GM18951 (cell line): ENCODE results near the gene COLEC11.

Experiments
- POLR2A ChIP-seq: IDR thresholded peaks from 4 replicates; pipeline ENCODE4 v1.6.1; 2011; ENCODE audit warnings: mild to moderate bottlenecking; ENCODE audit not compliant: insufficient read length, insufficient read depth; ENCODE audit errors: extremely low read depth
- in situ Hi-C: fragments of 300-500 bp; cut with MboI; formaldehyde crosslinking; loops from one replicate; pipeline ENCODE4 v1.12.0; 2022; ENCODE audit warnings: low sequenced_read_pairs, mixed read lengths, inconsistent platforms; ENCODE audit not compliant: unreplicated experiment

The COLEC11 gene

DNA sequence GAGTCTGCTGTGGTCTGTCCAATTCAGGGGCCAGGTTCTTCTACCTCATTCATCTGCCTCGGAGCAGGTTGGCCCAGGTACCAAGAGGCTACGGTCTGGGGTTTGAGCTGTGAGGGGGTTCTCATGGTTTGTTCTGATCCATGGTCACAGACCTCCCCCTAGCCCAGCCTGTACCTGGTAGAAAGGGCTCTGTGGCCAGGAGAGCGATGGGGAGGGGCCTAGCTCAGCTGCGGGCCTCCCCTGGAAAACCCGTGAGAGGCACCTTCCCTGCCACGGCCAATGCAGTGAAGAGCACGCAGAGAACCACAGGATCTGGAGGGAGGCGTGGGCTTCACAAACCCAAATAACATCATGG is 43.5 kb downstream of the COLEC11 start:
- in situ Hi-C loops = no loop called here
- TF ChIP-seq POLR2A = no peak

DNA sequence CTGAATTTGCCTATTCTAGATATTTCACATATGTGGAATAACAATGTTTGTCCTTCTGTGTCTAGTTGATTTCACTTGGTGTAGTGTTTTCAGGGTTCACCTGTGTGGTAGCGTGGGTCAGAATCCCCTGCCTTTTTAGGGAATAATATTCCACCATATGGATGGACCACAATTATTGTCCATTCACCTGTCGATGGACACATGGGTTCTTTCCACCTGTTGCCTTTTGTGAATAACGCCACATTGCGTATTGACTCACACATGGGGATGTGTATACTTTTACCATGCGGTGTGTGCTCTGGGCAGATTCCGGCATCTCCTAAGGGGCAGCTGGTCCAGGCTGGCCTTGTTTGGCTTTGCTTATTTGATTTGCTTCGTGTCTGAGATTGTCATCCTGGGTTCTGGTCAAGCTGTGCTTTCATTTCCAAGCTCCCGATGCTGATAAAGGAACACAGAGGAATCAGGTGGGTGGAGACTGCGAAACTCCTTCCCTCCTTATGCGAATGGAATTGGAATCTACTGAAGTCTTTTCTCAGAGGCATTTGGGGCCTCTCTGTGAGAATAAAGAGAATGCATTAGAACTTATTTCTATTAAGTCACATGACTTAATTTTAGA is 44.2 kb downstream of the COLEC11 start:
- no peak for TF ChIP-seq POLR2A
- in situ Hi-C loops = no loop called here

DNA sequence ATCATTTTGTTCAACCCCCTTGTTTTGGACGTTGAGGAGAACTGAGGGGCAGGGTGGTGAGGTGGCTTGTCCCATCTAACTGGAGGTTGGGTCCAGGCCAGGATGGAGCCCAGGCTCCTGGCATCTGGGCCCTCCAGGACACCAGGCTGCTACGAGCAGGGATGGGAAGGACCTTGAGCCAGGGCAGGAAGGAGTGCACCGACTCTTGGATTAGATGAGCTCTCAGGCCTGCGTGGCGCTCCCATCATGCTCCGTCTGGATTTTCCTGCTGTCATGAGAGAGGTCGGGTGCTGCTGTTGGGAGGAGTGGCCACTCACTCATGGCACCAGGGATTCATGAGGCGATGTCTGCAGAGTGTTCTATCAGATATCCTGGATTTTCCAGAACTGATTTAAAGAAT is 44.7 kb downstream of the COLEC11 start:
- in situ Hi-C loops = no loop called here
- no peak for TF ChIP-seq POLR2A

DNA sequence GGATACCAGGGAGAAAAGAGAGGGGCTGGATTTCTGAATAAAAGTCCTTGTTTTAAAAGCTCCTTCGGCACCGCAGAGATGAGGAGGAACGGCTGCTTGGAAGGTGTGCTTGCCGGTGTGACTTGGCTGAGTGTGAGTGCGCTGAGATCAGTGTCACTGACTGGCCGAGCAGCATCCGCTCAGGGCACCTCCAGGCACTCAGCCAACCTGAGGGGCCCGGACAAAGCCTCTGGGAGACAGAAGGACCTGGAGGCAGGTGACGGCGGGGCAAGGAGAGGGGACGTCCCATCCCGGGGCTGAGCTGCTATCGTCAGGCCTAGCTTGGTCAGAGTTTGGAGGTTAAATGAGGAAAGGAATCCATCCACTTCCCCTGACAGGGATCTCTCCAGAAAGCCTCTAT is 46.3 kb downstream of the COLEC11 start:
- TF ChIP-seq POLR2A = no peak
- in situ Hi-C loops = no loop called here

DNA sequence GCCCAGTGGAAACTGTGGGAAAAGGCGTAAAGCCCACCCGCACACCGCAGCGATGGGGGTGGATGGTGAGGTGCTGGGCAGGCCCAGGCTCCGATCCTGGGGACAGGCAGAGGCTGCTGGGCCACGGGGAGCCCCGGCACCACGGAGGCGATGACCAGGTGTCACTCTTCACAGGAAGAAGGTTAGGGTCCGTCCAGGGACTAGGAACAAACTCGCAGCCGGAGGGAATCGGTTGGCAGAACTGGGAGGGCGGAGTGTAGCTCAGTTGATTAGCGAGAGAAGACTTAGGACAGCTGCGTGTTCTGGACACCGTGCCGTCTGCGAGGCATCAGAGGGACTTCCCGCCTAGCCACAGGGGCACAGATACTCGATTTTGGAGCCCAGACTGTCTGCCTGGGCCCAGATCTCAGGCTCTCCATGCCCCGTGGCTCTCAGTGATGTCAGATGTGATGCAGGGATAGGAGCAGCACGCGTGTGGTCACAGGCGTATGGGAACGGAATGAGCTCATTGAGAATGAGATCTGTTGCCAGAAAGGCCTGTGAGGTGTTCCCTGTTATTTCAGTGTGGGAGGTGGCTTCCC is 47.0 kb downstream of the COLEC11 start:
- in situ Hi-C loops = no loop called here
- no peak for TF ChIP-seq POLR2A

DNA sequence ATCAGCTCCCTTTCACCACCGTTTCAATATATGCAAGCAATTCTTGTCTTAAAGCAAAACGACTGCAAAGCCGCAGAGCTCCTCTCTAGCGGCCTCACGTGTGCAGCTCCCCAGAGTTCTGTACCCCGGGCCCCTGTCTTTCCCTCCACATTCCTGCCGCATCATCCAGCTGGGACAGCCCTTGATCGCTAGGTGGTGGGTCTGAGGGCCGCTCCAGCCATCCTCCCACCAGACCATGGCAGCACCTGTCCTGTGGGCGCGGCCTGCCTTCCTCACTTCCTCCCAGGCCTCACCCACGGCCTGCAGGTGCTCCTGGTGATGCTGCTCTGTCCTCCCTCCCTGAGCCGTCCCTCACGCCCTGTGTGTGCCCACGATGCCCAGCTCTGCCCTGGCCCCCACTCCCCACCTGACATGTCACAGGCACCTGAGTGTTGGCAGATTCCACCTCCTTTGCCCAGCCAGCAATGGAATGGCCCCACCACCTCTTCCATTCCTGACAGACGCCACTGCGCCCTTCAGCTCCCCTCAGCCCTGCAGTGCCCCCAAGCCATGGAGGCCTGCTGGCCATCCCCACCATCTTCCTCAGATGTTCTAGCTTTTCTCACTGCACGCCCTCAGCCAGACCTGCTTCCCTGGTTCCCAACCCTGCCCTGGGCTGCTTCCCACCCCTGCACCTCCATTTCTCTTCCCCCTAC is 47.8 kb downstream of the COLEC11 start:
- TF ChIP-seq POLR2A = no peak
- in situ Hi-C loops = no loop called here

DNA sequence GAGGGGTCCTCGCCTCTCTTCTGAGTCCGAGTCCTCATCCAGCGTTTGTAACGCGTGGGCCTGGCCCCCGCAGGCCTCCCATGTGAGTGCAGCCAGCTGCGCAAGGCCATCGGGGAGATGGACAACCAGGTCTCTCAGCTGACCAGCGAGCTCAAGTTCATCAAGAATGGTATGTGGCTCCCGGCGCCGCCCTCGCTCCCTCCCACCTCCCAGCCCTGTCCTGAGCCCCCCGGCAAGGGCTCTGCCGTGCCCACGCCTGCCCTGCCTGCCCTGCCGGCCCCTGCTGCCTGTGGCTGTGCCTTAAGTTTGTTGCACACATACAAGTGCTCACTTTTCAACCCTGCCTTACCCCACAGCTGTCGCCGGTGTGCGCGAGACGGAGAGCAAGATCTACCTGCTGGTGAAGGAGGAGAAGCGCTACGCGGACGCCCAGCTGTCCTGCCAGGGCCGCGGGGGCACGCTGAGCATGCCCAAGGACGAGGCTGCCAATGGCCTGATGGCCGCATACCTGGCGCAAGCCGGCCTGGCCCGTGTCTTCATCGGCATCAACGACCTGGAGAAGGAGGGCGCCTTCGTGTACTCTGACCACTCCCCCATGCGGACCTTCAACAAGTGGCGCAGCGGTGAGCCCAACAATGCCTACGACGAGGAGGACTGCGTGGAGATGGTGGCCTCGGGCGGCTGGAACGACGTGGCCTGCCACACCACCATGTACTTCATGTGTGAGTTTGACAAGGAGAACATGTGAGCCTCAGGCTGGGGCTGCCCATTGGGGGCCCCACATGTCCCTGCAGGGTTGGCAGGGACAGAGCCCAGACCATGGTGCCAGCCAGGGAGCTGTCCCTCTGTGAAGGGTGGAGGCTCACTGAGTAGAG is 48.7 kb downstream of the COLEC11 start:
- in situ Hi-C loops = no loop called here
- TF ChIP-seq POLR2A = no peak

DNA sequence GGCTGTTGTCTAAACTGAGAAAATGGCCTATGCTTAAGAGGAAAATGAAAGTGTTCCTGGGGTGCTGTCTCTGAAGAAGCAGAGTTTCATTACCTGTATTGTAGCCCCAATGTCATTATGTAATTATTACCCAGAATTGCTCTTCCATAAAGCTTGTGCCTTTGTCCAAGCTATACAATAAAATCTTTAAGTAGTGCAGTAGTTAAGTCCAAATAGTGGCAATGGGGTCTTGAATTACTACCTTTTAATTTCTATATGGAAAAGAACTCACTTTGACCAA is 49.3 kb downstream of the COLEC11 start:
- in situ Hi-C loops = no loop called here
- no peak for TF ChIP-seq POLR2A

DNA sequence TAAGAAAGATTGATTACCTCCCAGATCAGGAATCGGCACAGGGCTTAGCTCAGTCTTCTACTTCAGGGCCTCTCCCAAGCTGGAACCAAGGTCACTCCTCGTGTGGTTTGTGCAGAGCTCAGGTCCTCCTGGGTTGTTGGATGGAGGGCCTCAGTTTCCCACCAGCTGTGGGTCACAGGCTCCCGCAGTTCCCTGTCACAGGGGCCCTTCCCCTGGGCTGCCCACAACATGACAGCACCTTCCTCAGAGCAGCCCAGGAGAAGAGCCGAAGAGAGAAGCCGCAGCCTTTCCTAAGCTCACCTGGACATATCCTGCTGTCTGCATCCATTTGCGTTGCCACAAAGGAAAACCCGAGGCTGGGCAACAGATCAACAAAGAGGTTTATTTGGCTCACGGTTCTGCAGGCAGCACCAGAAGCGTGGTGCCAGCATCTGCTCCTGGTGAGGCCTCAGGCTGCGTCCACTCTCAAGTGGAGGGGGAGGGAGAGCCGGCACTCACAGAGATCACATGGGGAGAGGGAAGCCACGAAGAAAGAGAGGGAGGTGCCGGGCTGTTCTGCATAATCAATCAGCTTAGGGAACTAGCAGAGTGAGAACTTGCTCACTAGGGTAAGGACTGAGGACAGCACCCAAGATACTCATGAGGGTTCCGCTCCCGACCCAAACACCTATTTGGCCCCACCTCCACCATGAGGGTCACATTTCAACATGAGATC is 50.1 kb downstream of the COLEC11 start:
- TF ChIP-seq POLR2A = no peak
- in situ Hi-C loops = no loop called here

DNA sequence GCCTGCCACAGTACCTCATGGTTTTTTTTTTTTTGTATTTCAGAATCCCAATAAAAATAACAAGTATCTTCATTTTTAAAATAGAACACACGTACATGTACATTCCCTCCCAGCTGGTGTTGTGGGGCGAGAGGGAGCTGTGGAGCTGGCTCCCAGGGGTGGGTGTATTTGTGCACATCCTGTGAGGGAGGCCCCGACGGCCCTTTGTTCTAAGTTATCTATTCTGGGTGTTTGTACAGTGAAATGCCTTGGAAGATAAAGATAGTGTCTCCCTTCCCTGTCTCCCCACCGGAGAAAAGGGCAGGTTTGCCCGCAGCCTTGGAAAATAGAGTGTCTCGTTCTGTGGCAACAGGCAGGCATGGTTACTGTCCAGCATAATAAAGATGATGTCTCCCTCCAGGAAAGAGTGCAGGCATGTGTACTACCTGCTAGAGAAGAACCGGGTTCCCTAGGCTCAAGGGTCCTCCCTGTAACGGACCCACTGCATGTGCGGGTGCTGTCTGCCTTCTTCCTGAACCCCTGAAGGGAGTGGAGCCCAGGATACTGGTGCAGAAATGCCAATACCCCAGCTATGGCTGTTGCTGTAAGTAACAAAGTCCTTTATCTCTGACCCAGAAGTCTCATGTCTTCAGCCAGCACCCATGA is 51.0 kb downstream of the COLEC11 start:
- no peak for TF ChIP-seq POLR2A

DNA sequence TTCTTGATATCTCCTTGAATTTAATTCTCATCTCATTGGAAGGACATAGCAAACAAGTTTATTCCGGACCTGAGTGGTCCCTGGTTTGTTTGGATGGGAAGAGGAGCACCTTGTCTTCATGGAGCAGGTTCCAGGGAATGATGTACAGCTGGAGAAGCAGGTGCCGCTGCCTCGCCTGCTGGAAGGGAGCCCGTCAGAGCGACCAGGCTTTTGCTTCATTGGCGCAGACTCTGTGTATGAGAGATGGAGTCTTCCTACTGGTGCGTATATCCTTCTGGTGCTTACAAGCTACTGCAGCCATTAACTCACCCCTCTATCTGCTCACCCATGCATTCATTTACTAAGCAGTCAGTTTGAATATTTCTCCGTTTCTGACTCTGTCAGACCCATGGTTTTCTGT is 51.5 kb downstream of the COLEC11 start:
- TF ChIP-seq POLR2A = no peak
- in situ Hi-C loops = no loop called here

More for the DNA sequence above, 51.0 kb downstream of the COLEC11 start:
- in situ Hi-C loops = no loop called here

DNA sequence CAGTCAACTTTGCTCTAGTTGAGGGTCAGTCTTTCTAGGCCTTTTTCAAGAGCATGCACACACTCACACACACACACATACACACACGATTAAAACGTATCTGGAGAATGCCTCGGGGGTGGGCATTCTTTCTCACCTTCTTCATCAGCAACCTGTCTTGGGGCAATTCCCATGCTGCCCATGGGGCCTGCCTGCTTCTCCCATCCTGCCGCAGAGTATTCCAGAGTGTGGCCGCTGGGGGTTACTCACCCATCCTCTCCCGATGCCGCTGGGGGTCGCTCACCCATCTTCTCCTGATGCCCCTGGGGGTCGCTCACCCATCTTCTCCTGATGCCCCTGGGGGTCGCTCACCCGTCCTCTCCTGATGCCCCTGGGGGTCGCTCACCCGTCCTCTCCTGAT is 52.3 kb downstream of the COLEC11 start:
- in situ Hi-C loops = no loop called here
- no peak for TF ChIP-seq POLR2A
